HG03342 (cell line): ENCODE measurements around the gene LUC7L3.
"Not testable (repeated sequence)": the region's sequence is repeated elsewhere in the genome, so short reads cannot be mapped to it uniquely, and the experiment has no call there.

Experiments
- ATAC-seq: cut with Tn5 transposase; IDR thresholded peaks from one replicate; pipeline ENCODE4 v1.9.1; 2021; ENCODE audit warnings: mild to moderate bottlenecking, moderate library complexity; ENCODE audit not compliant: unreplicated experiment

Gene LUC7L3

DNA sequence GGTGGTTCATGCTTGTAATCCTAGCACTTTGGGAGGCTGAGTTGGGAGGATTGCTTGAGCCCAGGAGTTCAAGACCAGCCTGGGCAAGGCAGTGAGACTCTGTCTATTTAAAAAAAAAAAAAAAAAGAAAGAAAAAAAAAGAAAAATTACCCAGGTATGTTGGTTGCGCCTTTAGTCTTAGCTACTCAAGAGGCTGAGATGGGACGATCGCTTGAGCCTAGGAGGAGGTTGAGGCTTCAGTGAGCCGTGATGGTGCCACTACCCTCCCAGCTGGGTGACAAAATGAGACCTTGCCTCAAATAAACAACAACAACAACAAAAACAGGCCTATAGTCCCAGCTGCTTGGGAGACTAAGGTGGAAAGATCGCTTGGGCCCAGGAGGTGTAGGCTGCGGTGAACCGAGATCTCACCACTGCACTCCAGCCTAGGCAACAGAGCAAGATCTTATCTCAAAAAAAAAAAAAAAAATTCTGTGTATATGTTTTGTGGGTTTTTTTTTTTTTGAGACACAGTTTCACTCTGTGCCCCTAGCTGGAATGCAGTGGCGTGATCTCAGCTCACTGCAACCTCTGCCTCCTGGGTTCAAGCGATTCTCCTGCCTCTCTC is 60.4 kb downstream of the LUC7L3 start:
- no peak for ATAC-seq

DNA sequence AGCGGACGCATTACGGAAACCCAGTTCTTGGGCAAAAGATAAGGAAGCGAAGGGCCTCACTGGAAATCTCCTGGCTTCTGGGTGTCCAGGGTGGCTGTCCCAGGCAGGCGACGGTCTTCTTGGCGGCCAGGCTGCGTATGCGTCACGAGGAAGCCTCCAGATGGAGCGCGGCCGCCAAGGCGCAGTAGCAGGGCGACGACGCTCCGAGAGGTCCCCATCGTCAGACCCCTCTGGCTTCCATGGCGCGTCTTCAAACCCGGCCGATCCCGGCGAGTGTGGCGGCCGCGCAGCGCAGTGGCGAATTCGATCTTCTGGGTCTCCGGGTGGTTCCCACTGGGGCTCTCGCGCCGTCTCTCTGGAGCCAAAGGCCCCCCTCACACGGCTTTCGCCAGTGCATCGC is 61.8 kb downstream of the LUC7L3 start:
- no peak for ATAC-seq

DNA sequence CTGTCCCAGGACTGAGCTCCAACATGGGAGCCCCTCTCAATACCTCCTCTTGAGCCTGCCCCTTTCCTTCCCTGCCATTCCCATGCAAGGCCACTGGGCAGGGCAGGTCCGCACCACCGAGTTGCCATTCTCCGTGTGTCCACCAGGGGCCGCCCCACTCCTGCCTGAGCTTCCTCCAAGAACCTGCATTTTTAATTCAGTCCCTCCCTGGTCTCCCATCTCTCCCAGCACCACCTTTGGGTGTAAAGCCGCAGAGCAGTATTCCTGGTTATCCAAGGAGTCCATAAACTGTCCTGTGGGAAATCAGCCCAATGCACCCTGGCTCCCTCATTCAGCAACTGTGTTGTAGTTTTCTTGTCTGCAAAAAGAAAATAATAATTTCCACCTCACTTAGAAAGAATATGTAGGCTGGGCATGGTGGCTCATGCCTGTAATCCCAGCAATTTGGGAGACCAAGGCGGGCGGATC is 63.8 kb downstream of the LUC7L3 start:
- ATAC-seq = no peak

DNA sequence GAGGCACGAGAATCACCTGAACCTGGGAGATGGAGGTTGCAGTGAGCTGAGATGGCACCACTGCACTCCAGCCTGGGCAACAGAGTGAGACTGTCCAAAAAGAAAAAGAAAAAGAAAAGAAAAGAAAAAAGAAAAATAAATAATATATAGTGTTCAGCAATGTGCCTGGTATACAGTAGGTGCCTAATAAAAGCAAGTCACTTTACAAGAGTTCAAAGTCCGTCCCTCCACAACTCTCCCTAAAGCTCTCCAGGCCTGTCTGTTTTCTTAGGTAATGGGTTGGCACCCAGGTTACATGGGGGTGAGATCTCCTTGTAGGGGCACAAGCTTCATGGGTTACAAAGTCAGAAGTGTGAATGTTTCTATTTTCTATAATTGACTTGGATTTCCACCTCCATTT is 64.5 kb downstream of the LUC7L3 start:
- no peak for ATAC-seq

DNA sequence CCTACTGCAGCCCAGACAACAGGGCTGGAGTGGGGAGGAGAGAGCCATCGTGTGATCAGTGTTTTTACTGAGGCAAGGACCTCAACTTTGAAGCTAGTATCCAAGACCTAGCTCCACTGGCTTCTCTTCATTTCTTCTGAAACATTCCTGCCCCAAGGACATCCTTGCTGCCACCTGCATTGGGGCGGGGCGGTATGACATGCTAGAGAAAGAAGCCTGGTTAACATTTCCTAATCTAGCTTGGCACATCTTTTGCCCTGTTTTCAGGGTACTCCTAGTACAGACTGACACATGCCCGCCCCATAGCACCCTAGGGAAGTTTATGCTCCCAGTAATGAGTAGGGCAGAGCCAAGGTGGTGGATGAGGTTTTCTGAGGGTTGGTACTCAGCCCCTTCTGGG is 65.7 kb downstream of the LUC7L3 start:
- ATAC-seq = no peak

DNA sequence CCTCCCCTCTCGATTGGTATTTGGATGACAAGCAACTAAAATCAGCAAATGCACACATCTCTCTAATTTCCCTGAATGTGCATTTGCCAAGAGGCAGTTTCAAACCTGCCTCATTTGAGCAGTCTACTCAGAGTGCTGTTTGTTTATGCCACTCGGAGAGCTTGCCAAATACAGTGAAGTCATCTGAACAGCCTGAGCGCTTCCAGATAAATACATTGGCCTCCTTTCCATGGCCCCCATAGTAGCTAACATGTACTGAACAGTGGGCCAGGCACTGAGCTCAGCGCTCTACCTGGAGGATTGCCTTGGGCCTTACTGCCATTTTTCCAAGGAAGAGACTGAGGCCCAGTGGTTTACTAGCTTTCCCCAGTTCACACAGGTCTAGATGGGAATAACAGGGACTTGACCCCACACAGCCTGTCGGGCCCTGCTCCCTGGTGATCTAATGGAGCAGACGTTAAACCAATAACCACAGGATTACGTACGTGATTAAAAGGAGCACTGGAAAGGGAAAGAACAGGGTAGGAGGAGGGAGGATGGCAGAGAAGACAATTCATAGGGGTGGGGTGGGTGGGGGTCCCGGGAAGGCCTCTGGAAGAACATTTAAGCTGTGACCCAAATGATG is 66.7 kb downstream of the LUC7L3 start:
- no peak for ATAC-seq

DNA sequence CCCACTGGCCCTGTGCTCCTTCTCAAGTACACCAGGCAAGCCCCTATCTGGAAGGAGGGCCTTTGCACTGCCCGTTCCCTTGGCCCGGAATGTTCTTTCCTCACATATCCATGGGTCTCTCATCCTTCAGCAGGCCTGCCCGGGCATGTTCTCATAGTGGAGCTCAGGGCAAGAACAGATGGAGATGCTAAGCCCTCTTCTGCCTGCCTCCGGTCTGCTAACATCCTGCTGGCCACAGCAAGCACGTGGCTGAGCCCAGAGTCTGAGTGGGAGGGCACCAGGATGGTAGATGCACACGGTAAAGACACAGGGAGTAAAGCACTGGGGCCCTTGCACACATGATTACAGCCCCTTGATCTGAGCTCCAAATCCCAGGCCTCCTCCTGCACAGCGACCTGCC is 67.7 kb downstream of the LUC7L3 start:
- ATAC-seq = no peak

DNA sequence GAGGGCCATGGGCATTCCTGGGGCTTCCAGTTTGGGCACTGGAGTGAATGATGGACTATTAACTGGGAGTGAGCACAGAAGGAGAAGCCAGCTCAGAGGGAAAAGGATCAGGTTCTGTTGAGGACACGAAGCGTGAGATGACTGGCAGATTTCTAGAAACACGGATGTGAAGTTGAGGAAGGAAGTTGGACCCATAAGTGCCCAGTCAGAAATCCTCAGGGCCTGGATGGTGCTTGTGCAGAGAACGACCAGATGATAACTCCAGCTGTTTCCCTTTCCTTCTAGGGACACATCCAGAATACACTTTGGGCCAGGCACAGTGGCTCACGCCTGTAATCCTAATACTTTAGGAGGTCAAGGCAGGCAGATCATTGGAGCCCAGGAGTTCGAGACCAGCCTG is 71.2 kb downstream of the LUC7L3 start:
- no peak for ATAC-seq

DNA sequence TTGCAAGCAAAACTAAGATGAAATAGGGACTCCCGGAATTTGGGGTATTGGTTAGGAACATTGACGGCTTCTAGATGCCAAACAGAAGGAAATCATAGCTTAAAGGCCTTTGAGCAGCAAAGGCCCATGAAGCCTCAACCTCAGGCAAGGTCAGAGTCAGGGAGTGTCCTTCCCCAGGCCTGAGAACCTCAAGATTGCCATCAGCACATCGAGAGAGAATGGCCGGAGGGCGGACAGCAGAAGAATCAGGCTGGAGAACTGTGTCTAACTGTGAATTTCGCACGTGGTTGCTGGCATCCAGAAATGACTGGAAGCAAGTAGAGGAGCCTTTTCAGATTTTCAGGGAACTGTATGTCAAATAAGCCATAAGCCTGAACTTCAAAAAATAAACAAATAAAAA is 72.7 kb downstream of the LUC7L3 start:
- ATAC-seq = no peak

DNA sequence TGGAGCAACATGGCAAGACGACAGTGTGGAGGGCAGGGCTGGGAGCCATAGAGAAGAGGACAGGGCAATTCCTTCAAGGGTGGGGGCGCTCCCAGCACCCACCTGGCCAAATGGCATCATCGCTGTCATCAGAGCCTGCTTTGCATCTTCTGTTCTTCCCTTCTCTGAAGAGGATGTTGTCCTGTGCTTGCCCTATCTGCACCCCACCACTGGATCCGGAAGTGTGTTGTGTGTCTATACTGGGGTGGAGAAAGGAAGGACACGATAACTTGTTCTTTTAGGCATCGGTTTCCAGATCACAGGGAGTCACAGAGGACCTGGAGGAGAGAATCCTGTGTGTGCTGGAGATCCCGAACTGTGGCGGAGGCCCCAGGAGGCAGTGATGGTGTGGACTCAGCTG is 73.6 kb downstream of the LUC7L3 start:
- no peak for ATAC-seq

DNA sequence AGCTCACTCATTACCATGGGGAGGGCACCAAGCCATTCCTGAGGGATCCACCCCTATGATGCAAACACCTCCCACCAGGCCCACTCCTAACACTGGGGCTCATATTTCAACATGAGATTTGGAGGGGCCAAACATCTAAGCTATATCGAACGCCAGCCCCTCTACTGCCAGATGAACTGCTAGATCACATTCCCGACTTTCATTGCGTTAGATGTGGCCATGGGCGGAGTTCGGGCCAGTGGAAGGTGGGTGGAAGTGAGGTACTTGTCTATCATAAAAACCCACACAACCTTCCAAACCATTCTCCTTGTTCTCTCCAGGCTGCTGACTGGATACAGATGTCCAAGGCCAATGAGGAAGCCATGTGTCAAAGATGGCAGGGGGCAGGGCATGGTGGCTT is 75.0 kb downstream of the LUC7L3 start:
- ATAC-seq = no peak

DNA sequence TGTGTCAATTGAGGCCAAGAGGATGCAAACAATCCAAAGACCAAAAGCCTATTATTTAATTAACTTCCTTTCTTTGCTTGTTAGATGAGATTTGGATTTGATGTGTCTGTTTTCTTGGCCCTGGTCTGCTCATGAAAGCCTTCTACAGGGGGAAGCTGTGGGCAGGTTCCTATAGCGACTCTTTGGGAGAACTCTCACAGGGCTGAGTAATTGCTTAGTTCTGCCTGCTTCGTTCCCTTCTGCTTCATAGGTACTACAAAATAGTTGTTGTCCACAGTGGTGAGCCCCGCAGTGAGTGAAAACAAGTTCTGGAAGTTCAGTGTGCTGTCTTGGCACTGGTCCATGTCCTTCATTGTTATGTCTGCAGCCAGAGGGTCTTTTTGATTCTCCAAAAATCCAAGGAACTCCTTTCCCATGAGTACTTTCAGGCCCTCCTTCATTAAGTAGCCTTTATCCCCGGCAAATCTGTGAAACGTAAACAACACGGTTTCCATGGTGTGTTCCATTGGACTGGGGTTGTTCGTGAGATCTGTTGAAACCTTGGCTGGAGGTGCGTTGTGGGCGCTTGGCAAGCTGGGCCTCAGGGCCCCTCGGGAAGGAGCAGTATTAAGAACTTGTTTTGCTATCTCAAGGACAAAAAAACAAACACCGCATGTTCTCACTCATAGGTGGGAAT is 77.9 kb downstream of the LUC7L3 start:
- no peak for ATAC-seq

DNA sequence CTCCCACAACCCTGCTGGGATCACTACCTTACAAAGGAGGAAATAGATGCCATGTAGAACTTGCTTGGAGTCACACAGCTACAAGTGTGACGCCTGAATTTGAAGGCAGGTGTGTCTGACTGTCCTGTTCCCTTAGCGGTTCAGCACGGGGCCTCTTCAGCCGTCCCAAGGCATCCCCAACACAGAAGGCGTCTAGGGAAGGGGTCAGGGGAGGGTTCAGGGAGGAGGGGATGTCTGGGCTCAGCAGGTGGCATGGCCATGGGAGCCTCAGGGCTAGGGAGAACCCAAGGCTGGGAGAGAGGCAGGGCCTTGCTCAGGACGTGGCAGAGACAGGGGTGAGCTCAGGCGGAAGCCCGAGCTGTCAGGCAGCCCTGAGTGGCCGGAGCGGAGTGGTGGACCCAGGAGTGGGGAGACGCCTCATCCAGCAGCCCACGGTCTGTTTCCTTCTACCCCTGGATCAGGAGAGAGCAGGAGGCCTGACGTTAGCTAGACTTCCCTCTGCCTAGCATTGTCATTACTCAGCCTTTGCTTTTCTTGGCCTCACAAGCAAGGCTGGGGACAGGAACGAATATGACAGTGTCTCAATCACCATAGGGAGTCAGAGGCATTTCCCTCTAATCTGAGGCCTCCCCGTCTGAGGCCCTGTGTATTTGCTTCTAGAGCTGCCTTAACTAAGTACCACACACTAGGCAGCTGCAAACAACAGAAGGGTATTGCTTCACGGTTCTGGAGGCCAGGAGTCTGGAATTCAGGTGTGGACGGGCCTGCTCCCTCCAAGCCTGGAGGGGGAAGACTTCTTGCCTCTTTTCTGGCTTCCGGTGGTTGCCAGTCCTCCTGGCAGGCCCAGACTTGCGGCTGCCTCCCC is 79.3 kb downstream of the LUC7L3 start:
- no peak for ATAC-seq

DNA sequence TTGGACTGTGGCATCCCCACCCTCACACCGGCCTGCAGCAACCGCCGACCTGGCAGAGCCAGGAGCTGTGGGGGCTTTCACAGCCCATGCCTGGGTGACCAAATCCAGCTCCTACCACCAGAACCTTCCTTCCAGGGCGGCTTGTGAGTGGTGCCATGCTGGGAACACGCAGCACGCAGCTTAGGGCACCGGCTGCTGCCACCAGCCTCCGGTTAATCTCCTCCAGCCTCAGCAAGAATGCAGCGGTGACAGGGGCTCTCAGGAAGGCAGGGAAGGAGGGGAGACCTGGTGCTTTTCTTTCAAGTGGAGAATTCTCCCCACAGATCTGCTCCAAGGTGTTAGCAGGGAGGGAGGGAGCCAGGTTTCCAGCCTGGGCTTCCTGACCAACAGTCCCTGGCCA is 80.2 kb downstream of the LUC7L3 start:
- no peak for ATAC-seq

DNA sequence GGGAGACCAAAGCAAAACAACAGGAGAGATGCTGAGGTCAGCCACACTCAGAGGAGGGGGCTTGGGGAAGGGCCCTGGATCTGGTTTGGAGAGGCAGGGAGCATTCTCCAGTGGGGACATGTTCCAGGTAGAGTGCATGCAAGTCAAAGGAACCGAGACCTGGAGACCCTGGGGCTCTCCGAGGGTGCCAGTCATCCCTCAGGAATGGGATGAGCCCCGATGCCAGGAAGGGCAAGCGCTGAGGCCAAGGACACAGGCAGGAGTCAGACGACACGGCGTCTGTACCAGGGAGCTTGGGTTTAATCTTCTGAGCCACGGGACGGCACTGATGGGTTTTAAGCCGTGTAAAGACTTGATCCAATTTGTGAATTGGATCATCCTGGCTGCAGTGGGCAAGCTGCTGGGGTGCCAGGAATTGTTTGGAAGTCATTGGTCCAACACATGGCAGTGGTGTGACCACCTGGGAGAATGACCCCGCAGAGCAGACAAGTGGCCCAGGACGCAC is 80.8 kb downstream of the LUC7L3 start:
- no peak for ATAC-seq

DNA sequence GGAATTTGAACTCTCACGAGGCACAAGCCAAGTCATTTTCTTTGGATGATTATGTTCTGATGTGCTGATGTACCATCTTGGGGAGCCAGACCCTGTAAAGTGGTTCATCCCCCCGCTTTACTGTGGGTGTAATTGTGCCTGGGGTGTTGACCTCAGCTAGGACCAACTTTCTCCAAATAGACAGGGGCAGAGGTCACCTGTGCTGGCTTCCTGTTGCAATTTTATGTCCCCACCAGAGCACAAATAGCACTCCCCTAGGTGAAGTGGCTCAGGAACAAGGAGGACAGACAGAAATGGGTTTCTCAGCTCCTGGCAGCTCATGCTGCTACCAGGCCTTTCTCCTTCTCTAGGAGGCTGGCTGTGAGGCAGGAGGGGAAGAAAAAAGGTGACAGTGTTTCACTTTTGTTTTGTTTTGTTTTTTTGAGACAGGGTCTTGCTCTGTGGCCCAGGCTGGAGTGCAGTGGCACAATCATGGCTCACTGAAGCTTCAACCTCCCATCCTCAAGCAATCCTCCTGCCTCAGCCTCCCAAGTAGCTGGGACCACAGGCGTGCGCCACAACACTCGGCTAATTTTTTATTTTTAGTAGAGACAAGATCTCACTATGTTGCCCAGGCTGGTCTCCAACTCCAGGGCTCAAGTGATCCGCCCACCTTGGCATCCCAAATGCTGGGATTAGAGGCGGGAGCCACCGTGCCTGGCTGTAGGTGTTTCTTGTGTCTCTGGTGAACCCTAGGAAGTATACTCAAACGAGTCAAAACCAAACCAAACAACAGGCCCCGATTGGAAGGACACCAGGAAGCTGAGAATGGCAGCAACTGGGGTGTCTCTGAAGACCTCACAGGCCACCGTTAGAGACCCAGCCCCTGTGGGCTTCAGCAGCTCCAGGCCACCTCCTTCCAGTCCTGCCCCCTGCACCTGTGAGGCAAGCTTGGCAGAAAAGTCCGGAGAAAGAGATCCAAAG is 83.5 kb downstream of the LUC7L3 start:
- ATAC-seq = no peak

DNA sequence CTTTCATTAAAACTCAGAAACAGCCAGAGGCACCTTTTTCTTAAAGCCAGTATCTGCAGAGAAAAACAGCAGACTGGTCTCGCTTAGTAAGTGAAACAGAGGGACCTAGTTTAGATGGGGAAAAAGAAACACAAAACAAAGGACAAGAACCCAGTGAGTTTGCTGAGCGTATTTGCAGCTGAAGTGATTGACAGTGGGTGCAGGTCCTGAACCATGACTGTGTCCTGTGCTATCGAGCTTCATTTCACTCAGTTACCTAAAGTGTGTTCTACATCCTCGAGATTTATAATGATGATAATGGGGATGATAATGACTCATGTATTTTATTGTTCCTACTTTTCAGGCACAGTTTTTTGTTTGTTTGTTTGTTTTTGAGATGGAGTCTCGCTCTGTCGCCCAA is 84.3 kb downstream of the LUC7L3 start:
- no peak for ATAC-seq

DNA sequence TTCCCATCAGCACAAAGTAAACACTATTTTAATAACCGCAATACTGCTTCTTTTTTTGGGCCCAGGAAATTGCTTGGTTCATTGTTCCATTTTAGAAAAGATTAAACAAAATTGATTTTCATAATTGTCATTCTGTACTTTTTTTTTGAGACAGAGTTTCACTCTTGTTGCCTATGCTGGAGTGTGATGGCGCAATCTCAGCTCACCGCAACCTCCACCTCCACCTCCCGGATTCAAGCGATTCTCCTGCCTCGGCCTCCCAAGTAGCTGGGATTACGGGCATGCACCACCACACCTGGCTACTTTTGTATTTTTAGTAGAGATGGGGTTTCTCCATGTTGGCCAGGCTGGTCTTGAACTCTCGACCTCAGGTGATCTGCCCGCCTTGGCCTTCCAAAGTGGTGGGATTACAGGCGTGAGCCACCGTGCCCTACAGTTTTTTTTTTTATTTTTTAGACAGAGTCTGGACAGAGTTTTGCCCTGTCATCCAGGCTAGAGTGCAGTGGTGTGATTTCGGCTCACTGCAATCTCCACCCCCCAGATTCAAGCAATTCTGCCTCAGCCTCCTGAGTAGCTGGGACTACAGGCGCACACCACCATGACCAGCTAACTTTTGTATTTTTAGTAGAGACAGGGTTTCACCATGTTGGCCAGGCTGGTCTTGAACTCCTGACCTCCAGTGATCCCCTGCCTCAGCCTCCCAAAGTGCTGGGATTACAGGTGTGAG is 85.5 kb downstream of the LUC7L3 start:
- not testable (repeated sequence) for ATAC-seq

DNA sequence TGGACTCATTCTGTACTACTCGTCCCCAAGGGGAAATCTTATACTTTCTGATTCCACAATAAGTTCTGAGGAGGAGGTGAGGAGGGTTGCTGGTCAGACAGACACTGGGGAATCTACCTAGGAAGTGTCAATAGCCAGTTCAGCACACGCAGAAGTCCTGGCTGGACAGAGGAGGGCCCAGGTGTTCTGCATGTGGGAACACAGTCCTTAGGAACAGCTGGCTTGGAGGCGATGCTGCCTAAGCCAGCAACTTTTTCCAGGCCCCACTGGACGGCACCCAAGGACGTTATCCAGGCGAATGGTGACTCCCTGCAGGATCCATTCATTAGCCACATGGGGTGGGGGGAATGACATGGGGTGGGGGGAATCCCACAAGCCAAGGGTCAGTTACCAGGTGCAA is 86.1 kb downstream of the LUC7L3 start:
- no peak for ATAC-seq
